Measurements from ENCODE around the gene RDM1.

GRCh38 chr17:35934760-35935159 is 4.2 kb upstream of the RDM1 start:
- TF ChIP-seq MAX (IDR thresholded peaks at IDR 0.05) (no peak), TCF12 (IDR thresholded peaks at IDR 0.05; ENCODE audit: low read depth) (no peak), NFIC (IDR thresholded peaks at IDR 0.05) (no peak), RAD21 (IDR thresholded peaks at IDR 0.05; ENCODE audit: low read depth) (no peak), TAF1 (IDR thresholded peaks at IDR 0.05; ENCODE audit: low read depth) (no peak)

Measured in Ishikawa (cell line).